Stromal cell of bone marrow (primary cell): ENCODE measurements around the gene OR2Y1.
"Not testable (repeated sequence)": the region's sequence is repeated elsewhere in the genome, so short reads cannot be mapped to it uniquely, and the experiment has no call there.

Experiments used
- DNase-seq: peaks from one replicate; pipeline ENCODE4 v3.0.0-alpha.2; 2012; ENCODE audit warnings: low read depth

OR2Y1 gene

GRCh38 chr5:180739271-180739670 is 587 bp downstream of the OR2Y1 start:
- no peak for DNase-seq

GRCh38 chr5:180736536-180736935 is 3.3 kb downstream of the OR2Y1 start:
- DNase-seq, result no peak

GRCh38 chr5:180724944-180725343 is 14.9 kb downstream of the OR2Y1 start:
- no peak for DNase-seq

GRCh38 chr5:180723936-180724335 is 15.9 kb downstream of the OR2Y1 start:
- no peak for DNase-seq

GRCh38 chr5:180720486-180720885 is 19.4 kb downstream of the OR2Y1 start:
- no peak for DNase-seq

GRCh38 chr5:180719781-180720180 is 20.1 kb downstream of the OR2Y1 start:
- no peak for DNase-seq

GRCh38 chr5:180718810-180719453 is 20.9 kb downstream of the OR2Y1 start:
- peak; percentile 14 for DNase-seq

GRCh38 chr5:180717989-180718388 is 21.9 kb downstream of the OR2Y1 start:
- DNase-seq, result no peak

- no peak for DNase-seq
These were observed 35.5 kb downstream of the OR2Y1 start for GRCh38 chr5:180704362-180704761.

GRCh38 chr5:180703912-180704311 is 35.9 kb downstream of the OR2Y1 start:
- DNase-seq, result no peak

- DNase-seq, result not testable (repeated sequence)
These were observed 36.5 kb downstream of the OR2Y1 start for GRCh38 chr5:180703371-180703770.

- not testable (repeated sequence) for DNase-seq
These were observed 39.4 kb downstream of the OR2Y1 start for GRCh38 chr5:180700440-180700839.

GRCh38 chr5:180699042-180699441 is 40.8 kb downstream of the OR2Y1 start:
- no peak for DNase-seq

GRCh38 chr5:180696116-180696515 is 43.7 kb downstream of the OR2Y1 start:
- no peak for DNase-seq

- DNase-seq, result no peak
These were observed 47.4 kb downstream of the OR2Y1 start for GRCh38 chr5:180692429-180692828.

GRCh38 chr5:180691046-180691445 is 48.8 kb downstream of the OR2Y1 start:
- DNase-seq, result no peak

- no peak for DNase-seq
These were observed 49.3 kb downstream of the OR2Y1 start for GRCh38 chr5:180690562-180690961.

- no peak for DNase-seq
These were observed 50.1 kb downstream of the OR2Y1 start for GRCh38 chr5:180689775-180690174.
